Subcutaneous adipose tissue (tissue), 4 donors: ENCODE data around the gene CDH23. TPM values are rescaled to one million over a fixed set of nuclear protein-coding genes. Genes with fewer than 3 reads are reported as not detected.

Experiments used
- total RNA-seq, 4 donors: library from RNA; depleted of rRNA; stranded (reverse); fragments of >200 nt; gene quantifications; one replicate each; pipeline ENCODE4 v1.1.0, GENCODE V29; 2016
- TF ChIP-seq, protein P1 (sequence below): fragments of 450-650 bp; IDR thresholded peaks from one replicate; pipeline ENCODE4 v1.5.1; 2016; ENCODE audit warnings: low read depth, mild to moderate bottlenecking, control low read depth, antibody characterized with exemption, moderate library complexity

CDH23 gene
- total RNA-seq, 4 donors from 2014 or later = 14.3 to 74.8 (median 24.1) TPM

DNA sequence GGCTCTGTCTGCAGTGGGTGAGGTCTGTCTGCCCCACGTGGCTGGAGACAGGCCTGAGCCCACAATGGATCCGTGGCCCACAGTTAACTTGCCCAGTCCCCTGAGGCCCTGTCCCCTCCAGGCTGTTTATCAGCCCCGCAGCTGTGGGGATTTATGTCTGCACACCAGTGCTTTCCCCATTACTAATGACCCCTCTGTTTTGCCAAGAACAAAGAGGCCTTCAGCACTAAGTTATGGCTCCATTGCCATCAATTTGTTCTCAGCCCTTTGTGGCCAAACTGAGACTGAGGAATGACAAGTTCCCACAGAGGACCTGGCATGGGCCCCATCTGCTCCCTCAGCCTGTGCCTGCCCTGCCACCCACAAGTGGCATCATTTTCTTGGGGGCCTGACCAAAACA lies 184.7 kb downstream of the CDH23 start:
- TF ChIP-seq, protein P1, sequence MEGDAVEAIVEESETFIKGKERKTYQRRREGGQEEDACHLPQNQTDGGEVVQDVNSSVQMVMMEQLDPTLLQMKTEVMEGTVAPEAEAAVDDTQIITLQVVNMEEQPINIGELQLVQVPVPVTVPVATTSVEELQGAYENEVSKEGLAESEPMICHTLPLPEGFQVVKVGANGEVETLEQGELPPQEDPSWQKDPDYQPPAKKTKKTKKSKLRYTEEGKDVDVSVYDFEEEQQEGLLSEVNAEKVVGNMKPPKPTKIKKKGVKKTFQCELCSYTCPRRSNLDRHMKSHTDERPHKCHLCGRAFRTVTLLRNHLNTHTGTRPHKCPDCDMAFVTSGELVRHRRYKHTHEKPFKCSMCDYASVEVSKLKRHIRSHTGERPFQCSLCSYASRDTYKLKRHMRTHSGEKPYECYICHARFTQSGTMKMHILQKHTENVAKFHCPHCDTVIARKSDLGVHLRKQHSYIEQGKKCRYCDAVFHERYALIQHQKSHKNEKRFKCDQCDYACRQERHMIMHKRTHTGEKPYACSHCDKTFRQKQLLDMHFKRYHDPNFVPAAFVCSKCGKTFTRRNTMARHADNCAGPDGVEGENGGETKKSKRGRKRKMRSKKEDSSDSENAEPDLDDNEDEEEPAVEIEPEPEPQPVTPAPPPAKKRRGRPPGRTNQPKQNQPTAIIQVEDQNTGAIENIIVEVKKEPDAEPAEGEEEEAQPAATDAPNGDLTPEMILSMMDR = no peak

DNA sequence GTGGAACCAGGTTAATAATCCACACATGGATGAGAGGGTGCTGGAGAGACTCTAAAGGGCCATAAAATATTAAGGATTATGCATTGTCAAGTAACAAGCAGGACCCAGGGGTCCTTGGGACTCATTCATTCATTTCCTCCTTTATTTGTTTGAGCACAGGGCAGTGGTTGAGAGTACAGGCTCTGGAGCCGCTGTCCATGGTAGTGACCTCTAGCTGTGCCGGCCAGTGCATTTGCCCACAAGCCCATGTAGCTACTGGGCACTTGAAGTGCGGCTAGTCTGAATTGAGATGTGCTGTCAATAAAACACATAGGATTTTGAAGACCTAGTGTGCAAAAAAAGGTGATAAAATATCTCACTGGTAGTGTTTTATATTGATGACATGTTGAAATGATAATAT lies 185.3 kb downstream of the CDH23 start:
- TF ChIP-seq, protein P1 = no peak

DNA sequence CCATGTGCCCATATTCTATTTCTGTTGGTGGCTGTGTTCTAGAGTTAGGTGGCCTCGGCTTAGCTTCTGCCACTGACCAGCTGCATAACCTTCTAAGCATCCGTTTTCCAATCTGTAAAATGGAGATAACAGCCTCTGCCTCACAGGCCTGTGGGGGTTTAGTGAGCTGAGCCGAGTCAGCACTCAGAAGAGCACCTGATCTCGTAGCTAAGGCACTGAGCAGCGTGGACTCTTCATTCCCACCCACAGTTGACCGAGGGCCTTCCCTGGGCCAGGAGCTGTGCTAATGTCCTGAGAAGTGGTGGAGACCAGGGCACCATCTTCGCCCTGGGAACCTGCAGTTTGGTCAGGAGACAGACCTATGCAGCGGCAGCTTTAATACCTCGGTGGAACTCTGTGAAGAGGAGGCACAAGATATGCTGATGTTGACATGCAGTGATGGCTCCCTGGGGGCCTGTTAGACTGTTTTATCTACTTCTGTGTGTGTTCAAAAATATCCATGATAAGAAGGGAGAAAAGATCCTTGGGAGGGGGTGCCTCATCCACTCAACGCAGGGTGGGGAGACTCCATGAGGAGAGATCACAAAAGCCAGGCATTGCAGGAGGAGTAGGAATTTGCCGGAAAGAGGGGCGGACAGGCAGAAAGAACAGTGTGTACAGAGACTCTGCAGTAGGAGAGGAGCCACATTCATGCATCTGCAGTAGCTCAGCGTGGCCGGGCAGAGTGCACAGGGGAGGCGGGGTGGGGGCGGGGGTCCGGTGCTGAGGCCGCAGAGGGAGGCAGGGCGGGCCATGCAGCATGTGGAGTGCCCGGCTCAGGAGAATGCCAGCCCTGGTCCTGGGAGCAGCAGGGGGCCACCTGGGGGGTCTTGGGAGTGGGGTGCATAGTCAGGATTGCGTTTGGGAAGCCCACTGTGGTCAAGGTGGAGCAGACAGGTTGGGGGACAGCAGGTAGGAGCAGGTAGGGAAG lies 186.1 kb downstream of the CDH23 start:
- TF ChIP-seq, protein P1 = no peak

DNA sequence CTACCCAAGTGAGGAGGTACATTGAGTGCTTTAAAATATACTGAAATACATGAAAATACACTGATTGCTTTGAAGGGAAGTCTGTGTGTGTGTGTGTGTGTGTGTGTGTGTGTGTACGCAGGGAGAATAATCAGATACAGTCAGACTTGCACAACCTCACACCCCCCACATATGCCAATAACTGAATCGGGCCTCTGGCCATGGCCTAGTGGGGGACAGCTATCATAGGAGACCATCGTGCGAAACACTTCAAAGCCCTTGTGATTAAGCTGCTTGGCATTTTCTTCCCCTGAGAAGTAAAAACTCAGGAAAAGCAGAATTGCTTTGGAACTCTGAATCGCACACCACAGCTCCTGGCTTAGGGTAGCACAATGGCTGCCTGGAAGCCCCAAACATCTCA lies 187.7 kb downstream of the CDH23 start:
- TF ChIP-seq, protein P1 = no peak

DNA sequence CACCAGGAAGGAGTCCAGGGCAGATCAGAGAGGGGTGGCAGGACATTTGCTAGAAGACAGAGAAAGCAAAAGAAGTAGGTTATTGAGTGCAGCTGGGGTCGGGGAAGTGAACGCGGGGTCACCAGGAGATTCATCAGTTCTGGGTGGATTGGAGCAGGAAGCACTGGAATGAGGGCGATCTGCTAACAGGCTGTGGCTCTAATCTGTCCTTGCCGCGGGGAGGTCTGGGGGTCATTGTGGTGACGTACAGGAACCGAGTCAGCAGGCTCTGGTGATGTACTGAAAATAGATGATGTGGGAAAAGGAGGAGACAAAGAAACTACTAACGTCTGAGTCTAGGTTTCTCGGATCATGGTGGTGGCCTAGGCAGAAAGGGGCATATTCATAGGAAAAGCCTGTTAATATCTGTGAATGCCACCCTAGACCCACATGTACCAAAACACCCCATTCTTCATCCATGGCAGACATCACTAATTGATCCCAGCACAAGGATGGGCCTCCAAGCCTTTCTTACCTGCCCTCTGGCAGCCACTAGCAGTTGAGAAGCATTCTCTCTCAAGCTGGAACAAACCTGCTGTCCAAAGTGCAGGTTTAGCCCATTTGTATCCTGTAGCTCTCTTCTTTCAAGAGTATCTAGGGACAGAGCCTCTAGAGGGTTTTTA lies 188.3 kb downstream of the CDH23 start:
- TF ChIP-seq, protein P1 = no peak

DNA sequence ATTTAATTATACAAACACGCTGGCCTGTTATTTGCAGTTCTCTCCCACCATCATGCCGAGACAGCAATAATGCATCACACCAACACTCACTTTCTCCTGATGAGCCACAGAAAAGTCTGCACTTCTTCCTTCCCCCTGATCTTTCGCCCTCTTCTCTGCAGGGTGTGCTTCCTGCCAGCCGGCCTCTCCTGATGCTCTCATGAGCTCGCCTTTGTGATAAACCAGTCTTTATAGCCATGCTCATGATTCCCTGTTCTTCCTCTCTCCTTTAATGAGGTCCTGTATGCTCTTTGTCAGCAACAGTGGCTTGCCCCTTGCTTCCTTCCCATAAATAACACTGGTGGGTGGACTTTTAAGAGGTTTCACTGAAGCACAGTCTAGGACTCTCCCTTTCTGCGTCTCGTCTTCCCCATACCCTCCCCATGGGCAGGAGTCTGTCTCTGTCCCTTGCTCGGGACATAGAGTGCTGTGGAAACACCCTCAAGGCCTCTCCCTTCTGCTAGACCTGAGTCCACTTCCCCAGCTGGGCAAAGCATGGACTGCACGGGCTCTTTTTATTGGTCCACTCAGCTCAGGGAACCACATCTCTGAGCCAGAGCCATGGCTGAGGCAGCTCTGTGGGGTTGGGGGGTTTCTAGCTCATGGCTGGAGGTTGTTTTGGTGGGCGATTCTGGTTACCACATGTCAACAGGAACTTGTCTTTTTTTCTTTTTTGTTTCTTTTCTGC lies 189.0 kb downstream of the CDH23 start:
- TF ChIP-seq, protein P1 = no peak
